MM.1S (cell line): Measurements from ENCODE around the gene TECTB.

Experiments used
- CTCF ChIP-seq: fragments of 300-600 bp; sonication (generic); IDR thresholded peaks from 2 replicates; pipeline ENCODE4 v1.5.1; 2016; ENCODE audit warnings: antibody characterized with exemption, low read length, mixed read lengths
- EZH2 ChIP-seq: fragments of 300-600 bp; sonication (generic); optimal IDR thresholded peaks from 2 replicates; pipeline ENCODE3; 2017; ENCODE audit warnings: low read depth, mild to moderate bottlenecking, antibody characterized with exemption, low read length, mixed read lengths
- EZH2phosphoT487 ChIP-seq: fragments of 300-600 bp; sonication (generic); IDR thresholded peaks from 2 replicates; pipeline ENCODE4 v1.6.1; 2018; ENCODE audit warnings: antibody characterized with exemption, low read length

- no peak for TF ChIP-seq CTCF
- TF ChIP-seq EZH2 = no peak
- no peak for TF ChIP-seq EZH2phosphoT487
Observed at GRCh38 chr10:112304267-112304859, 21.2 kb downstream of the TECTB start.
